Measurements from ENCODE around the gene SLC25A23.
A peak's percentile ranks its signal among the peaks of the same experiment; 100 is the strongest.
"Not testable (repeated sequence)": the region's sequence is repeated elsewhere in the genome, so short reads cannot be mapped to it uniquely, and the experiment has no call there.

Gene SLC25A23

DNA sequence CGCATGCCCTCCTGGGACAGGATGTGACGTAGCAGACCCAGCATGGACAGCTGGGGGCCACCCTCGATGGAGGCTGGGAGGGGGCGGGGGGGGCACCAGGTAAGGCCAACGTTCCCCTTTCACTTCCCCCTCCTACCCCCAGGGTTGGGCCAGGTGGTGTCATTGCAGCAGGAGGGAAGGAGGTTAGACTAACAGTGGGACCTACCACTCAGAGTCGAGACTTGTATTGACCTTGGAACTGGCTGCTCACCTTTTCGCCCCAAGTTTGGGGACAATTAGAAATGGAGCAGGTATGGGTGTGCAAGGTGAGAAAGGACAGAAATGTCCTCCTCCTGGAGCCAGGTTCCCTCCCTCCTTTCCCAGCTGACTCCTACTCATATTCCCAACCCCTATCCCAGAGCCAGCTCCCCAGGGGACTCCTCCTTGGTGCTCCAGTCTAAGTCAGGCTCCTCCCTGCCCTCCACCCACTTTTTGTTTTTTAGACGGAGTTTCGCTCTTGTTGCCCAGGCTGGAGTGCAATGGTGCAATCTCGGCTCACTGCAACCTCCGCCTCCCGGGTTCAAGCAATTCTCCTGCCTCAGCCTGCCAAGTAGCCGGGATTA, 17.4 kb downstream of the SLC25A23 start:
- no peak for TF ChIP-seq JUND (IDR thresholded peaks at IDR 0.05; ENCODE audit: low read depth)
- DNase-seq (ENCODE audit: low read depth in 1 of 2, low spot score in 1 of 2): no peak
- in situ Hi-C loops (cut with HindIII; ENCODE audit: low pct_unique_long_range_greater_than_20kb, low sequenced_read_pairs): no loop called here

- TF ChIP-seq JUND (IDR thresholded peaks at IDR 0.05; ENCODE audit: low read depth): no peak
- no peak for DNase-seq (ENCODE audit: low read depth in 1 of 2, low spot score in 1 of 2)
- in situ Hi-C loops (cut with HindIII; ENCODE audit: low pct_unique_long_range_greater_than_20kb, low sequenced_read_pairs): no loop called here
Observed at GRCh38 chr19:6440905-6441304, 18.7 kb downstream of the SLC25A23 start.

DNA sequence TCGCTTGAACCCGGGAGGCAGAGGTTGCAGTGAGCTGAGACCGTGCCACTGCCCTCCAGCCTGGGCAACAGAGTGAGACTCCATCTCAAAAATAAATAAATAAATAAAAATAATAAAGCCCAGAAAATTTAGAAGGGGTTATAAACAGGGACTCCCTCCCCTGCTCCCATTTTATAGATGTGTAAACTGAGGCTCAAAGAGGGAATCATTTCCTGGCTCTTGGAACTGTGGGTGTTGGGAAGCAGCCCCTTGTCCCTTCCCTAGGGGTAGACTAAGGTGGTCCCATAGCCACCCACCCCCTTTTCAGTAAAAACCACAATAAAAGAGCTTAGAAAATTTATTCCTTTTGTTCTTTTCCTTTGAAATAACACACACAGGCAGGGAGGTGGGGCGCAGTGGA, 19.8 kb downstream of the SLC25A23 start:
- no peak for TF ChIP-seq JUND (IDR thresholded peaks at IDR 0.05; ENCODE audit: low read depth)
- no peak for DNase-seq (ENCODE audit: low read depth in 1 of 2, low spot score in 1 of 2)
- in situ Hi-C loops (cut with HindIII; ENCODE audit: low pct_unique_long_range_greater_than_20kb, low sequenced_read_pairs): no loop called here

GRCh38 chr19:6433663-6434062, 25.9 kb downstream of the SLC25A23 start, which contains the start of gene SLC25A41:
TSS of gene SLC25A41 (minus strand) at chr19:6433763. CDS start at chr19:6433693, 70 bp downstream.
- in situ Hi-C loops (cut with HindIII; ENCODE audit: low pct_unique_long_range_greater_than_20kb, low sequenced_read_pairs): no loop called here
- TF ChIP-seq JUND (IDR thresholded peaks at IDR 0.05; ENCODE audit: low read depth): no peak
- DNase-seq (ENCODE audit: low read depth in 1 of 2, low spot score in 1 of 2): no peak

GRCh38 chr19:6433165-6433564, 26.4 kb downstream of the SLC25A23 start:
- DNase-seq (ENCODE audit: low read depth in 1 of 2, low spot score in 1 of 2): no peak
- TF ChIP-seq JUND (IDR thresholded peaks at IDR 0.05; ENCODE audit: low read depth): no peak
- in situ Hi-C loops (cut with HindIII; ENCODE audit: low pct_unique_long_range_greater_than_20kb, low sequenced_read_pairs): no loop called here

- in situ Hi-C loops (cut with HindIII; ENCODE audit: low pct_unique_long_range_greater_than_20kb, low sequenced_read_pairs): no loop called here
- no peak for DNase-seq (ENCODE audit: low read depth in 1 of 2, low spot score in 1 of 2)
- no peak for TF ChIP-seq JUND (IDR thresholded peaks at IDR 0.05; ENCODE audit: low read depth)
Observed at GRCh38 chr19:6431891-6432290, 27.7 kb downstream of the SLC25A23 start.

DNA sequence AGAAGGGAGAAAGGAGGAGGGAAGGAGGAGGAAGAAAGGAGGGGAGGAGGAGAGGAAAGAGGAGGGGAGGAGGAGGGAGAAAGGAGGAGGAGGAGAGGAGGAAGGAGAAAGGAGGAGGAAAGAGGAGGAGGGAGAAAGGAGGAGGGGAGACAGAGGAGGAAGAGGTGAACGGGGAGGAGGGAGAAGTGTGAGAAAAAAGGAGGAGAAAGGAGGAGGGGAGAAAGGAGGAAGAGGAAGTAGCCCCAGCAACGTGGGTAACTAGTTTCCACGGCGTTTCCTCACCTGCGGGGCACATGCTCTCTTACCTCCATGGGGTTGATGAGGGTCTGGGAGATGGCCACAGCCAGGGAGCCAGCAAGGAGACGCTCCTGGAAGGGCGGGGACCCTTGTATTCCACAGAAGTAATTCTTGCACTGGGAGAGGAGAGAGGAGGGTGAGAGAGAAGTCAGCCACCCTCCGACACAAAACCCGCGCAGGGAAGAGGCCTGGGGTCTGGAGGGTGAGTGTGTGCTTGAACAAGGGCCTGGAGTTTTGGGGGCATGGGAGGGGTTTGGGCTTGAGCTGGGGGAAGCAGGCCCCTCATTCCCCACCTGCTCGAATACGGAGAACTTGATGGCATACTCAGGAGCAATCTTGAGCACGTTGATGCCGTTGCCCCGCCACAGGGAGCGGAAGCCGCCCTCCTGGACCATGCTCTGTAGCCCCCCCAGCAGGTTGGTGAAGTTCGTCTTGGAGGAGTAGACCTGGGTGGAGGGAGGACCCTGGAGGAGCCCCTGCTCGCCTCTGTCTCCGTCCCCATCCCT, 30.0 kb downstream of the SLC25A23 start:
- in situ Hi-C loops (cut with HindIII; ENCODE audit: low pct_unique_long_range_greater_than_20kb, low sequenced_read_pairs): no loop called here
- DNase-seq (ENCODE audit: low read depth in 1 of 2, low spot score in 1 of 2): peak in 1 of 2 experiments; percentile 69

GRCh38 chr19:6428692-6429418, 30.7 kb downstream of the SLC25A23 start:
- DNase-seq (ENCODE audit: low read depth in 1 of 2, low spot score in 1 of 2); in situ Hi-C loops (cut with HindIII; ENCODE audit: low pct_unique_long_range_greater_than_20kb, low sequenced_read_pairs): not testable (repeated sequence)

More for the DNA sequence above, 30.0 kb downstream of the SLC25A23 start:
- no peak for TF ChIP-seq JUND (IDR thresholded peaks at IDR 0.05; ENCODE audit: low read depth)

- in situ Hi-C loops (cut with HindIII; ENCODE audit: low pct_unique_long_range_greater_than_20kb, low sequenced_read_pairs): no loop called here
- no peak for TF ChIP-seq JUND (IDR thresholded peaks at IDR 0.05; ENCODE audit: low read depth)
- DNase-seq (ENCODE audit: low read depth in 1 of 2, low spot score in 1 of 2): no peak
Observed at GRCh38 chr19:6427131-6427530, 32.5 kb downstream of the SLC25A23 start.

DNA sequence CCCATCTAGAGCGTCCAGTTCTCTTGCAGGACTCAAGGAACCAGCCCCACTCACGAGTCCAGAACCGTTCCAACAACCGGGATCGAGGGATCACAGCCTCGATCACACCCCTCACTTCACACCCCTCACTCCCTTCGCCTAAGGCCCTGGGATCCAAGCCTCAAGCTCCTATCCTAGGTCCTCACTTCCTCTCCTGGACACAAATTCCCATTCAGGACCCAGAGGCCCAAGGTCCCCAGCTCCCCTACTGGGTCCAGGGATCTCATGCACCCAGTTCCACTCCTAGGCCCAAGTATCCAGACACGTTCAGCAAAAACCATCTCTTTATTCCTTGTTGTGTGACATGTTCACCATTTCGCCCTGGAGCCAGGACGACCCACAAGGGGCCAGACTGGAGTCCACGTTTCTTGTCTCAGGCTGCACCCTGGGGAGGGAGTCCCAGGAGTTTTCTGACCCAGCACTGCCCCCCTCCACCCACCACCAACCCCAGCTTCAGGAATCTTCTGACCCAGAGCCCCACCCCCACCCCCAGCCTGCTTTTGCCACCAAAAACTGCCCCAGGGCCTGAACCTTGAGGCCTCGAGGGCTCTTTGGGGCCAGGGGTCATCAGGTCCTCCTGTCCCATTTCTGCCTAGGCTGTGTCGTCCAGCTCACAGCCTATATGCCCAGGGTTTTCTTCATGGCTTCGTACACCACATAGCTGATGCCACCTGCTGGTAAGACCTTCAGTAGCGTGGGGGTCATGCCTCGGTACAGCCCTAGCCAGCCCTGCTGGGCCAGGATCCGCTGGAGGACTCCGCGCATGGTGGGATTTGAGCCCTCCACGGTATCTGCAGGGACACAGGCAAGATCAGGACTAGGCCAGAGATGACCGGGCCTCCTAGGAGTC, 33.6 kb downstream of the SLC25A23 start:
- no peak for TF ChIP-seq JUND (IDR thresholded peaks at IDR 0.05; ENCODE audit: low read depth)
- peak in 1 of 2 experiments; percentile 49 for DNase-seq (ENCODE audit: low read depth in 1 of 2, low spot score in 1 of 2)
- in situ Hi-C loops (cut with HindIII; ENCODE audit: low pct_unique_long_range_greater_than_20kb, low sequenced_read_pairs): no loop called here

DNA sequence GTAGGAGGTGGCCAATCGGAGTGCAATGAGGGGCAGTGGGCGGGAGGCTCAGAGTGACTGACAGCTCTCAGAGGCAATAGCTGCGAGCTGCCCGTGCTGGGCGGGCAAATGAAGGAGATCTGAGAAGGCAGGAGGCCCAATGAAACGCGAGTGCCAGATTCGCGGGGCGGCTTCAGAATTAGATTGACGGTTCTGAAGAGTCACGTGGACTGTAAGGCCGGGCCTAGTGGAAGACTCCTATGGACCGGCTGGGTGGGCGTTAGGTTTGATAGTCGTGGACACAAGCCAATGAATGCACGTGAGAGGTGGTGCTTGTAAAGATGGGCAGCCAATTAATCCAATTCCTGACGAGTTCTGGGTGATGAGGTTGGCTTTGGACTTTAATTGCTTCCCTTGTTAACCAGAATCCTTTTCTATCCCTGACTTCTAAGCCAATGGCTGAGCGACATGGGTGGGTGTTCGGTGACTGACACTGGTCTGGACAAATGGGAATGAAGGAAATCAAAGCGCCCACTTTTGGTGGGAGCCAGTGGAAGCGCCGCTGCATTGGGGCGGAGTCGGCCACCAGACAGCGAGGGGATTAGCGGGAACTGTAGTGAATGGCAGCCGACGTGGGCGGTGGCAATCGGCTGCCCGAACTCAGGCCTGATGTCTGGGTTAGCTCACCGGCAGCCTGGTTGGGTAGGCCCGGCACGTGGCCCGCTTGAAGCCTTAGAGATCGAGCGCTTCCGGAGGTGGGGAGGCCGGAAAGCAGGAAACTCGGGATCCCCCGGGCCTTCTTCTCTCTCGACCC, 34.5 kb downstream of the SLC25A23 start:
- peak; percentile 96 to 100 for DNase-seq (ENCODE audit: low read depth in 1 of 2, low spot score in 1 of 2)
- TF ChIP-seq JUND (IDR thresholded peaks at IDR 0.05; ENCODE audit: low read depth): no peak
- in situ Hi-C loops (cut with HindIII; ENCODE audit: low pct_unique_long_range_greater_than_20kb, low sequenced_read_pairs): no loop called here

Data from T47D (cell line).